ENCODE measurements around the gene THUMPD1.

DNA sequence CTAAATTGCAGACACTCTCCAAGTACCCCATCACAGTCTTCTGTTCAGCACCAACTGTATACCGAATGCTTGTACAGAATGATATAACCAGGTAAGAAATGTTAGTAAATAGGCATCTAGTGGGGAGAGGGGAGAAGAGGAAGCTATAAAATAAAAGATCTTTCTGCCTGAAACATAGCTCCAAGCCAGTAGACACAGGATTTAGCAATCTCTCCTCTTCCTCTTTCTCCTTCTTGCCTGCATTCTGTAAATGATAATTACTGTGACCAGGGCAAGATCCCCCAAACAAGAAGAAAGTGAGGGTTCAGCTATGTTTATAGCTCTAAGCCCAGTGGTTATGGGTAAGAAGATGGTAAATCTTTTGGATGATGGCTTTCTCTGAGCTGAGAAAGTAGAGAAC, 40.1 kb upstream of the THUMPD1 start:
- TF ChIP-seq, protein P1, sequence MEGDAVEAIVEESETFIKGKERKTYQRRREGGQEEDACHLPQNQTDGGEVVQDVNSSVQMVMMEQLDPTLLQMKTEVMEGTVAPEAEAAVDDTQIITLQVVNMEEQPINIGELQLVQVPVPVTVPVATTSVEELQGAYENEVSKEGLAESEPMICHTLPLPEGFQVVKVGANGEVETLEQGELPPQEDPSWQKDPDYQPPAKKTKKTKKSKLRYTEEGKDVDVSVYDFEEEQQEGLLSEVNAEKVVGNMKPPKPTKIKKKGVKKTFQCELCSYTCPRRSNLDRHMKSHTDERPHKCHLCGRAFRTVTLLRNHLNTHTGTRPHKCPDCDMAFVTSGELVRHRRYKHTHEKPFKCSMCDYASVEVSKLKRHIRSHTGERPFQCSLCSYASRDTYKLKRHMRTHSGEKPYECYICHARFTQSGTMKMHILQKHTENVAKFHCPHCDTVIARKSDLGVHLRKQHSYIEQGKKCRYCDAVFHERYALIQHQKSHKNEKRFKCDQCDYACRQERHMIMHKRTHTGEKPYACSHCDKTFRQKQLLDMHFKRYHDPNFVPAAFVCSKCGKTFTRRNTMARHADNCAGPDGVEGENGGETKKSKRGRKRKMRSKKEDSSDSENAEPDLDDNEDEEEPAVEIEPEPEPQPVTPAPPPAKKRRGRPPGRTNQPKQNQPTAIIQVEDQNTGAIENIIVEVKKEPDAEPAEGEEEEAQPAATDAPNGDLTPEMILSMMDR (IDR thresholded peaks at IDR 0.05) = no peak
- no peak for TF ChIP-seq POLR2A (IDR thresholded peaks at IDR 0.05)
